AG04450 (cell line): ENCODE results near the gene LMBRD1. TPM values are rescaled to one million over a fixed set of nuclear protein-coding genes. Genes with fewer than 3 reads are reported as not detected.

Experiments used
- CTCF ChIA-PET: fragments of 300-600, 350-600 bp; formaldehyde crosslinking; extraction: SDS; loops from one replicate; lab custom pipeline; 2022; ENCODE audit warnings: antibody characterized with exemption, inconsistent platforms; lab: Charles Lee
- POLR2A ChIA-PET: fragments of 350-600 bp; formaldehyde crosslinking; extraction: SDS; loops from one replicate; lab custom pipeline; 2021; ENCODE audit warnings: antibody characterized with exemption, inconsistent platforms; lab: Yijun Ruan, JAX
- DNase-seq: peaks from one replicate; pipeline ENCODE4 v3.0.0-alpha.2; 2011; ENCODE audit warnings: low read depth, low spot score
- H3K27ac ChIP-seq: one replicate; pipeline ENCODE4 v1.5.1; 2012; ENCODE audit warnings: low read depth, low read length, control low read depth
- H3K27me3 ChIP-seq: one replicate; pipeline ENCODE4 v1.6.0; 2012; ENCODE audit warnings: low read length; ENCODE audit not compliant: control insufficient read depth, insufficient read depth
- H3K4me3 ChIP-seq: 2 replicates; pipeline ENCODE4 v1.5.1; 2011; ENCODE audit warnings: mild to moderate bottlenecking, low read depth, low read length, control low read depth
- H3K9me3 ChIP-seq: 2 replicates; pipeline ENCODE4 v1.5.1; 2012; ENCODE audit warnings: low read length; ENCODE audit not compliant: control insufficient read depth, insufficient read depth
- polyA plus RNA-seq: library from polyadenylated mRNA; depleted of rRNA; stranded (reverse); fragments of >200 nt; gene quantifications from 2 replicates; pipeline ENCODE4 v1.2.3, GENCODE V29; 2011; rRNA removed
- TF ChIP-seq, protein P1 (sequence below): IDR thresholded peaks from 2 replicates; pipeline ENCODE4 v1.5.1; 2011; ENCODE audit warnings: low read depth, low read length, control low read depth, inconsistent platforms

LMBRD1 gene
- polyA plus RNA-seq, 1 experiment, result 27.3 TPM

DNA sequence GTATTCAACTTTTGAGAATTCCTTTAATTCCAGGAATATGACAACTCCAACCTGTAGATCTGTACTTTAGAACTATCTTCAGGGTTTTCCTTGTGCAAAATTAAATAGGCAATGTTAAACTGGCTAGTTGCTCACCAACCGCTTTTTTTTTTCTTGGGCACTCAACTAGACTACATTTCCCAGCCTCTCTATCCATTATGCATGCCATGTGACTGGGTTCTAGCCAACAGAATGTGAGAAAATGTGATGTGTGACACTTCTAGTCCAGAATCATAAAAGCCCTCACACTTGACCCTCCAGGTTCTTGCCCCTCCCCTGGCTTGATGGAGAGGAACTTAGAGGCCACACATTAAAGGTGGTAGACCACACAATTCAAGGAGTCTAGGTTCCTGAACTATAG lies 166.0 kb downstream of the LMBRD1 start:
- Histone ChIP-seq H3K27ac (no peak overlapping the region), H3K4me3 (no peak overlapping the region), H3K9me3 (no peaks in the 10 kb centered on the region), H3K27me3 (no peaks in the 10 kb centered on the region)
- TF ChIP-seq, protein P1, sequence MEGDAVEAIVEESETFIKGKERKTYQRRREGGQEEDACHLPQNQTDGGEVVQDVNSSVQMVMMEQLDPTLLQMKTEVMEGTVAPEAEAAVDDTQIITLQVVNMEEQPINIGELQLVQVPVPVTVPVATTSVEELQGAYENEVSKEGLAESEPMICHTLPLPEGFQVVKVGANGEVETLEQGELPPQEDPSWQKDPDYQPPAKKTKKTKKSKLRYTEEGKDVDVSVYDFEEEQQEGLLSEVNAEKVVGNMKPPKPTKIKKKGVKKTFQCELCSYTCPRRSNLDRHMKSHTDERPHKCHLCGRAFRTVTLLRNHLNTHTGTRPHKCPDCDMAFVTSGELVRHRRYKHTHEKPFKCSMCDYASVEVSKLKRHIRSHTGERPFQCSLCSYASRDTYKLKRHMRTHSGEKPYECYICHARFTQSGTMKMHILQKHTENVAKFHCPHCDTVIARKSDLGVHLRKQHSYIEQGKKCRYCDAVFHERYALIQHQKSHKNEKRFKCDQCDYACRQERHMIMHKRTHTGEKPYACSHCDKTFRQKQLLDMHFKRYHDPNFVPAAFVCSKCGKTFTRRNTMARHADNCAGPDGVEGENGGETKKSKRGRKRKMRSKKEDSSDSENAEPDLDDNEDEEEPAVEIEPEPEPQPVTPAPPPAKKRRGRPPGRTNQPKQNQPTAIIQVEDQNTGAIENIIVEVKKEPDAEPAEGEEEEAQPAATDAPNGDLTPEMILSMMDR, result no peak
- POLR2A ChIA-PET, result no interaction called here
- DNase-seq, result no peak
- CTCF ChIA-PET, result no interaction called here

DNA sequence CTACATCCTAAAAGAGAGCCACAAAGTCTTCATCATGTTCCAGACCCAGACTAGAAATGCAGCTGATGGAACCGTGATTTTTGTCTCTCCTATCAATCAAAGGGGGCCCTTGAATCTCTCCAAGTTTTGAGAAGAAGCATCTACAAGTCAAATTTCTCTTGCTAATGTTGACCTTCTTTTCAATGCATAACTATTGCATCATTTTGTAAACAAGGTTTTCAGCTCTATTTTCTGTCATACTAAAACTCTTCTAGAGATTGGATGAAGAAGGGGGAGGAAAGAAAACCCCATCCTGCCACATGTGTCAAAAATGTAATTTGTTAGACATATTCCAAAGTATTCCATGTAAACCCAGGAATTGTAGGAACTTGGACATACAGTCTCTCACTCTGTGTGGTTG lies 169.2 kb downstream of the LMBRD1 start:
- ChIA-PET CTCF (no interaction called here), POLR2A (no interaction called here)
- Histone ChIP-seq H3K27me3 (no peaks in the 10 kb centered on the region), H3K9me3 (no peaks in the 10 kb centered on the region), H3K4me3 (no peak overlapping the region), H3K27ac (no peak overlapping the region)
- TF ChIP-seq, protein P1, result no peak
- no peak for DNase-seq

- ChIA-PET CTCF (no interaction called here), POLR2A (no interaction called here)
- no peak overlapping the region for H3K4me3 ChIP-seq
- TF ChIP-seq, protein P1, result no peak
- H3K27ac ChIP-seq, result no peak overlapping the region
- no peaks in the 10 kb centered on the region for H3K27me3 ChIP-seq
- H3K9me3 ChIP-seq, result no peaks in the 10 kb centered on the region
- no peak for DNase-seq
These were observed 171.9 kb downstream of the LMBRD1 start for GRCh38 chr6:69624944-69625343.

Other genes starting within 250 kb of the LMBRD1 start
- gene COL19A1, start 69.5 kb upstream of the LMBRD1 start, polyA plus RNA-seq, result 0.09 TPM in 1 of 2 replicates, not detected in the other